ENCODE data around the gene BRIP1.
"Not testable (repeated sequence)": the region's sequence is repeated elsewhere in the genome, so short reads cannot be mapped to it uniquely, and the experiment has no call there.

Gene BRIP1

DNA sequence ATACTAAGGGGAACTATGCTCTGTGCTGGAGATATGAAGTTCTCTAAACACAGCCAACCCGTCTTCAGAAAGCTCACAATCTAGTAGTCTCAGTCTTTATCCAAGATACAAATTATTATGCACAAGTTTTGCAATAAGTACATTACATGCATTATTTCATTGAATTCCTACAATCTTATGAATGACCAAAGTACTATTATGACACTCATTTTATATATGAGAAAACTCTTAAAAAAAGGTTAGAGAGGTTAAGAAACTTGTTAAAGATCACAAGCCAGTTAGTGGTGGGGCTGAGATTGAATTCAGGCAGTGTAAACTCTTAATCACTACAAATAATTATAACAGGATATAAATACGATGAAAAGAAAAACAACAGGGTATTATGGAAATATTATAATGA is 4.7 kb upstream of the BRIP1 start:
- FAIRE-seq = no peak

GRCh38 chr17:61867033-61867432 is 3.7 kb upstream of the BRIP1 start:
- DNase-seq (ENCODE audit: insufficient read length, low spot score) = no peak
- no peak for FAIRE-seq

More for the DNA sequence above, 4.7 kb upstream of the BRIP1 start:
- DNase-seq (ENCODE audit: insufficient read length, low spot score) = no peak

GRCh38 chr17:61863801-61864126 is 436 bp upstream of the BRIP1 start:
- no peak for DNase-seq (ENCODE audit: insufficient read length, low spot score)
- no peak for FAIRE-seq

- peak; percentile 14 for DNase-seq (ENCODE audit: insufficient read length, low spot score)
Observed at GRCh38 chr17:61862105-61862574, 1.2 kb downstream of the BRIP1 start.

DNA sequence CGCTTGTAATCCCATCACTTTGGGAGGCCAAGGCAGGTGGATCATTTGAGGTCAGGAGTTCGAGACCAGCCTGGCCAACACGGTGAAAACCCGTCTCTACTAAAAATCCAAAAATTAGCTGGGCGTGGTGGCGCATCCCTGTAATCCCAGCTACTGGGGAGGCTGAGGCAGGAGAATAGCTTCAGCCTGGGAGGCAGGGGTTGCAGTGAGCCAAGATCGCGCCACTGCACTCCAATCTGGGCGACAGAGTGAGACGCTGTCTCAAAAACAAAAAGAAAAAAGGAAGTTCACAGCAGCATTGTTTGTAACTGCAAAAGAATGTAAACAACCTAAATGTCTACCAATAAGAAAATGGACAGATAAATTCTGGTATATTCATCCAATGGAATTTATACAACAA is 2.9 kb downstream of the BRIP1 start:
- FAIRE-seq = not testable (repeated sequence)

More at GRCh38 chr17:61862105-61862574, 1.2 kb downstream of the BRIP1 start:
- no peak for FAIRE-seq

DNA sequence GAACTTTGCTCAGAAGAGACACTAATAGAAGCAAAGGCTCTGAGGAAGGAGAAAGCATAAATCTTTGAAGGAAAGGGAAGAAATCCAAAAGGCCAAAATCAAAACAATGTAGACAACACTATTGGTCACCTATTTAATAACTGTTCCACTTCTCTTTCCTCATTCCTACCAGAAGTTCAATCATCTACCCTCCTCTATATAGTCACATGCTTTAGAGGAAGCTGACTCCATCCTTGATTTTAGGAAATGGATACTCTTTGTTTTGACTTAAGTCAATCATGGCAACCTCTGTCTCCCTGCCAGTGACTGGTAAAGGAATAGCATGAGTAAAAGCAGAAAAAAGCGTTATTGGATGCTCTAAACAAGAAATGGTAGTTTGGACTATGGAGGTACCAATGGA is 7.3 kb downstream of the BRIP1 start:
- no peak for DNase-seq (ENCODE audit: insufficient read length, low spot score)
- no peak for FAIRE-seq

More for the DNA sequence above, 2.9 kb downstream of the BRIP1 start:
- not testable (repeated sequence) for DNase-seq (ENCODE audit: insufficient read length, low spot score)

- DNase-seq (ENCODE audit: insufficient read length, low spot score) (no peak), FAIRE-seq (no peak)
Observed at GRCh38 chr17:61852857-61853256, 10.5 kb downstream of the BRIP1 start.

- FAIRE-seq (no peak), DNase-seq (ENCODE audit: insufficient read length, low spot score) (no peak)
Observed at GRCh38 chr17:61849674-61850073, 13.7 kb downstream of the BRIP1 start.

- no peak for FAIRE-seq
- no peak for DNase-seq (ENCODE audit: insufficient read length, low spot score)
Observed at GRCh38 chr17:61848896-61849295, 14.4 kb downstream of the BRIP1 start.

GRCh38 chr17:61848247-61848646 is 15.1 kb downstream of the BRIP1 start:
- FAIRE-seq (no peak), DNase-seq (ENCODE audit: insufficient read length, low spot score) (no peak)

DNA sequence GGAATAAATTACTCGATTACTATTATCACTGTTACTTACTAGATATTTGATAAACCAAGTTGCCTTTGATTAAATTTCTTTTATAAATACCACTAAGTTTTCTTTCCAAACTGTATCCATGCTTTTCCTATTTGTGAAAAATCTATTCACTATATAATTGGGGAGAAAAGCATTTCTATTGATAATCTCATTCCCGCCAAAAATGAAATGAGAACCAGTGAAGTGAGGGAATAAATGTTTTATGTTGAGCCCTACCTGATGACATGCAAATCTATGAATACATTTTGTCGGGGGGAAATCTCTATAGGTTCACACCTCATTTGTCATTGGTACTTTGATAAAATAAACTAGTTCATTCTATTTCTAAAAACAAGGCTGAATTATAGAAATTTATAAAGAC is 15.7 kb downstream of the BRIP1 start:
- FAIRE-seq (no peak), DNase-seq (ENCODE audit: insufficient read length, low spot score) (no peak)

GRCh38 chr17:61846761-61847375 is 16.5 kb downstream of the BRIP1 start:
- FAIRE-seq (no peak), DNase-seq (ENCODE audit: insufficient read length, low spot score) (no peak)

DNA sequence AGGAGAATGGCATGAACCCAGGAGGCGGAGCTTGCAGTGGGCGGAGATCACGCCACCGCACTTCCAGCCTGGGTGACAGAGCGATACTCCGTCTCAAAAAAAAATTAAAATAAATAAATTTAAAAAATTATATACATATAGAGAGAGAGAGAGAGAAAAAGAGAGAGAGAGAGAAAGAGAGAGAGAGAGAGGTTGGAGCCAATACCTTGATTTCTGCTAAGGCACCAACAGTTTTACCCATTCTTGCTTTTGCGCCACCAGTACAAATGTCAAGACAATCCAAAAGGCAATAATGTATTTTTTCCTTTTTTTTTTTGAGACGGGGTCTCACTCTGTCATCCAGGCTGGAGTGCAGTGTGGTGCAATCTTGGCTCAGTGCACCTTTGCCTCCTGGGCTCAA is 17.2 kb downstream of the BRIP1 start:
- FAIRE-seq (no peak), DNase-seq (ENCODE audit: insufficient read length, low spot score) (no peak)

- FAIRE-seq = no peak
- no peak for DNase-seq (ENCODE audit: insufficient read length, low spot score)
Observed at GRCh38 chr17:61843435-61843834, 19.9 kb downstream of the BRIP1 start.

DNA sequence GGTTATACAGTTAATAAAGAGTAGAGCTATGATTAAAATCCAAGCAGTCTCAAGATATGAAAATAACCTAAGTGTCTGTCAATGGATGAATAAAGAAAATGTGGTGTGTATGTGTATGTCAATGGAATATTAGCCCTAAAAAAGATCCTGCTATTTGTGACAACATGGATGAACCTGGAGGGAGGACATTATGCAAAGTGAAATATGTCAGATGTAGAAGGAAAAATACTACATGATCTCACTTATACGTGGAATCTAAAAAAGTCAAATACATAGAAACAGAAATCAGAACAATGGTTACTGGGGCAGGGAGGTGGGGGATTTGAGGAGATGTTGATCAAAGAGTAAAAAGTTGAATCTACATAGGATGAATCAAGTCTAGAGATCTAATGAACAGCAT is 20.4 kb downstream of the BRIP1 start:
- DNase-seq (ENCODE audit: insufficient read length, low spot score) = no peak
- no peak for FAIRE-seq

GRCh38 chr17:61839300-61839786 is 24.0 kb downstream of the BRIP1 start:
- no peak for FAIRE-seq
- DNase-seq (ENCODE audit: insufficient read length, low spot score) = no peak

DNA sequence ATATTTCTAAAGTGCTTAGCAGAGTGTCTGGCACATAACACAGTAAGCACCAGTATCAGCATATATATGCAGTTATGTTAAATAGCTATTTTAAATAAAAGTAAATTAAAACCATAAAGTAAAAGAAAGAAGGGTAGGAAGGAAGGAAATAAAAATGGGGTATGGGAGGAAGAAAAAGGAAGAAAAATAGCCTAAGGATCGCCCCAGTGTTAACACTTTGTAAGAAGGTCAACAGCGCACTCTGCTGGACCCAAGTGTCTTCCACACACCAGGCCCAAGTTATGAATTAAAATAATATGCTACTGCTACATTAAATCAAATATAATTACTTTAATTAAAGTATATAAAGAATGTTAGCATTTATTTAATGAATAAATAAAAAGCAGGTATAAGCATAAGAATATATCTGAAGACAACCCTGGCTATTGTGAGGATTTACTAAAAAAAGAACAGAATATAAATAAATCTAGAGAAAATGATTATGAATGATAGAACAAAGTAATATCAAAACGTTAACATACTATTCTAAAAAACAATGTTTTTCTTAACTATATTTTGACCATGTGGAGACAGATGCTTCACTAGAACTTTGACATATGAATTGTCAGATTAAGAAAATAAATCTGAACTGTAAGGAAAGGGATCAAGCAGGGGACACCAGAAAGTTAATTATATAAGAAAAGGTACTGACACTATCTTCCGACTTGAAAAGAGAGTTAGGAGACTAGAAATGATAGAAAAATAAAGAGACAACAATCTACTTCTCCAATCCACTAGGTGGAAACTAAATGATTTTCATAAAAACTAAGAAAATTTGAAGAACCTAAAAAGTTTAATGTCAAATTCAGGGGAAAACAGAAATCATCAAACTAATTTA is 25.9 kb downstream of the BRIP1 start:
- no peak for FAIRE-seq

GRCh38 chr17:61836266-61837174 is 26.8 kb downstream of the BRIP1 start:
- no peak for DNase-seq (ENCODE audit: insufficient read length, low spot score)
- no peak for FAIRE-seq

More for the DNA sequence above, 25.9 kb downstream of the BRIP1 start:
- DNase-seq (ENCODE audit: insufficient read length, low spot score) = peak; percentile 57

DNA sequence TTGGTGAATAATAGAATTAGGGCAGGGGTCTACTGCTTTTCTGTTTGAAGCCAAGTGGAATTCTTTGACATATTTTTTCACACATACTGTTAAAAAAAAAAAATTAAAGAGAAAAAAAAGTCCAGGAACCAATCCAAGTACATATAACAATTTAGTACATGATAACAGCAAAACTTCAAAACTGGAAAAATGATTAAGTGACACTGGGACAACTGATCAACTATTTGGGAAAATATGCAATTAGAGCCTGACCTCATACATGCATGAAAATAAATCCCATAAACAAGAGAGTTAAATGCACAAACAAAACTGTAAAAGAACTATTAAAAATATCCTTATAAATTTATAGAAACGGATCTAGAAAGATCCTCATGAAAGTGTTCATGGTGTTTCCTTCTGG is 27.7 kb downstream of the BRIP1 start:
- DNase-seq (ENCODE audit: insufficient read length, low spot score) (no peak), FAIRE-seq (no peak)

DNA sequence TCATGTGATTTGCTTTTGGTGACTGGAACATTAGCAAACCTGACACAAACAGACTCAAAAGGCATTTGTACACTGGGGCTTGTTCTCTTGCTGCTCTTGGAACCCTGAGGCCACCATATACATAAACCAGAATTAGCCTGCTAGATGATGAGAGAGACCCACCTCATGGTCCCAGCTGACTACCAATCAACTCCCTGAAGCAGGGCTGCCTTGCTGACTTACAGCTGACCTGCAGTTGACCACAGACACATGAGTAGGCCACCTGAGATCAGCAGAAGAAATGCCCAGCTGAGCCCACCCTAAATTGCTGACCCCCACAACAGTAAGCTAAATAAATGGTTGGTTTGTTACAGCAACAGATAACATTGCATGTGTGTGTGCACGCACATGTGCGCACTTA is 28.7 kb downstream of the BRIP1 start:
- no peak for DNase-seq (ENCODE audit: insufficient read length, low spot score)
- peak; percentile 4 for FAIRE-seq
